Posterior vena cava (tissue), 2 donors: Measurements from ENCODE around the gene FCGR3A. TPM values are rescaled to one million over a fixed set of nuclear protein-coding genes. Genes with fewer than 3 reads are reported as not detected.
A peak's percentile ranks its signal among the peaks of the same experiment; 100 is the strongest.
"Not testable (repeated sequence)": the region's sequence is repeated elsewhere in the genome, so short reads cannot be mapped to it uniquely, and the experiment has no call there.

ENCODE experiments used
- DNase-seq: peaks from one replicate; pipeline ENCODE4 v3.0.0-alpha.2; 2020; ENCODE audit warnings: low spot score
- intact Hi-C, 2 donors: fragments of 100-400 bp; cut with DNase I; formaldehyde crosslinking; loops; one replicate each; pipeline versions ENCODE4 v1.14.1 to v1.14.2; 2022 to 2023
- total RNA-seq, 2 donors: library from RNA; stranded (reverse); fragmentation: NEBNext Ultra II Directional; extraction: Animal tissue kit (Norgen Biotek cat#: 25700); gene quantifications; one replicate each; pipeline ENCODE4 v1.2.1, GENCODE V29; 2021
- donor health status: DM: yes; HTN: yes; CAD: no.
- donor health status: DM: yes; HTN: yes; CAD: no.

Gene FCGR3A
- total RNA-seq, 2 donors from 2014 or later, result 41.0 to 64.2 TPM

GRCh38 chr1:161560960-161561715 lies 11.5 kb upstream of the FCGR3A start:
- DNase-seq, intact Hi-C loops: not testable (repeated sequence)

- DNase-seq, intact Hi-C loops: not testable (repeated sequence)
These were observed 8.2 kb upstream of the FCGR3A start for GRCh38 chr1:161557506-161558450.

- DNase-seq, intact Hi-C loops: not testable (repeated sequence)
These were observed 7.4 kb upstream of the FCGR3A start for GRCh38 chr1:161556990-161557389.

- DNase-seq, intact Hi-C loops: not testable (repeated sequence)
These were observed 6.5 kb upstream of the FCGR3A start for GRCh38 chr1:161556143-161556542.

GRCh38 chr1:161554815-161555417 lies 5.3 kb upstream of the FCGR3A start:
- DNase-seq, intact Hi-C loops: not testable (repeated sequence)

GRCh38 chr1:161554340-161554739 lies 4.7 kb upstream of the FCGR3A start:
- intact Hi-C loops, DNase-seq: not testable (repeated sequence)

- intact Hi-C loops, DNase-seq: not testable (repeated sequence)
These were observed 4.0 kb upstream of the FCGR3A start for GRCh38 chr1:161553631-161554030.

- DNase-seq, intact Hi-C loops: not testable (repeated sequence)
These were observed 1.3 kb upstream of the FCGR3A start for GRCh38 chr1:161550942-161551341.

- DNase-seq, intact Hi-C loops: not testable (repeated sequence)
These were observed 740 bp downstream of the FCGR3A start for GRCh38 chr1:161548749-161549406.

- DNase-seq, intact Hi-C loops: not testable (repeated sequence)
These were observed 1.4 kb downstream of the FCGR3A start for GRCh38 chr1:161547995-161548741.

- DNase-seq, intact Hi-C loops: not testable (repeated sequence)
These were observed 4.5 kb downstream of the FCGR3A start for GRCh38 chr1:161545005-161545731.

GRCh38 chr1:161543125-161543524 lies 6.5 kb downstream of the FCGR3A start:
- intact Hi-C loops, DNase-seq: not testable (repeated sequence)

- DNase-seq, intact Hi-C loops: not testable (repeated sequence)
These were observed 7.5 kb downstream of the FCGR3A start for GRCh38 chr1:161542091-161542559.

GRCh38 chr1:161540570-161540960 lies 9.1 kb downstream of the FCGR3A start:
- DNase-seq, intact Hi-C loops: not testable (repeated sequence)

- DNase-seq, result peak; percentile 93
- intact Hi-C loops, result not testable (repeated sequence)
These were observed 9.7 kb downstream of the FCGR3A start for GRCh38 chr1:161539731-161540569.

GRCh38 chr1:161538925-161539479 lies 10.6 kb downstream of the FCGR3A start:
- intact Hi-C loops, DNase-seq: not testable (repeated sequence)
